Panc1 (cell line): ENCODE data around the gene SLX1A.
"Not testable (repeated sequence)": the region's sequence is repeated elsewhere in the genome, so short reads cannot be mapped to it uniquely, and the experiment has no call there.

Source experiments
- POLR2AphosphoS5 ChIP-seq: IDR thresholded peaks from 2 replicates; pipeline ENCODE4 v1.6.1; 2012; ENCODE audit warnings: mild to moderate bottlenecking, low read depth, low read length, moderate library complexity
- REST ChIP-seq, 2 experiments: IDR thresholded peaks; 2 replicates each; pipeline ENCODE4 v1.6.1; 2011 to 2012; ENCODE audit warnings: low read depth in 2 of 2, control low read depth in 1 of 2, low read length in 1 of 2, mild to moderate bottlenecking in 1 of 2, moderate library complexity in 1 of 2; ENCODE audit not compliant: insufficient read depth in 1 of 2
- SIN3A ChIP-seq: IDR thresholded peaks from 2 replicates; pipeline ENCODE4 v1.6.1; 2012; ENCODE audit warnings: low read depth, mild to moderate bottlenecking, low read length, moderate library complexity, borderline replicate concordance; ENCODE audit not compliant: insufficient read depth
- TF ChIP-seq, protein P1 (sequence below): fragments of 450-650 bp; IDR thresholded peaks from 2 replicates; pipeline ENCODE4 v1.5.1; 2017; ENCODE audit warnings: mild to moderate bottlenecking

- not testable (repeated sequence) for TF ChIP-seq POLR2AphosphoS5; SIN3A; REST (IDR thresholded peaks at IDR 0.05; ENCODE audit: insufficient read depth in 1 of 2, low read depth in 2 of 2, low read length in 1 of 2)
- TF ChIP-seq, protein P1, sequence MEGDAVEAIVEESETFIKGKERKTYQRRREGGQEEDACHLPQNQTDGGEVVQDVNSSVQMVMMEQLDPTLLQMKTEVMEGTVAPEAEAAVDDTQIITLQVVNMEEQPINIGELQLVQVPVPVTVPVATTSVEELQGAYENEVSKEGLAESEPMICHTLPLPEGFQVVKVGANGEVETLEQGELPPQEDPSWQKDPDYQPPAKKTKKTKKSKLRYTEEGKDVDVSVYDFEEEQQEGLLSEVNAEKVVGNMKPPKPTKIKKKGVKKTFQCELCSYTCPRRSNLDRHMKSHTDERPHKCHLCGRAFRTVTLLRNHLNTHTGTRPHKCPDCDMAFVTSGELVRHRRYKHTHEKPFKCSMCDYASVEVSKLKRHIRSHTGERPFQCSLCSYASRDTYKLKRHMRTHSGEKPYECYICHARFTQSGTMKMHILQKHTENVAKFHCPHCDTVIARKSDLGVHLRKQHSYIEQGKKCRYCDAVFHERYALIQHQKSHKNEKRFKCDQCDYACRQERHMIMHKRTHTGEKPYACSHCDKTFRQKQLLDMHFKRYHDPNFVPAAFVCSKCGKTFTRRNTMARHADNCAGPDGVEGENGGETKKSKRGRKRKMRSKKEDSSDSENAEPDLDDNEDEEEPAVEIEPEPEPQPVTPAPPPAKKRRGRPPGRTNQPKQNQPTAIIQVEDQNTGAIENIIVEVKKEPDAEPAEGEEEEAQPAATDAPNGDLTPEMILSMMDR: not testable (repeated sequence)
These were observed 23.5 kb upstream of the SLX1A start for GRCh38 chr16:30170145-30170544.
